HepG2 (cell line): Measurements from ENCODE around the gene STARD10. TPM values are rescaled to one million over a fixed set of nuclear protein-coding genes. Genes with fewer than 3 reads are reported as not detected.

Experiments used
- ARNT ChIP-seq: fragments of 450-650 bp; IDR thresholded peaks from 2 replicates; pipeline ENCODE4 v1.6.1; 2017
- EED ChIP-seq: sonication (generic); formaldehyde crosslinking; IDR thresholded peaks from 2 replicates; pipeline ENCODE4 v1.5.0; 2020; ENCODE audit warnings: mild to moderate bottlenecking, missing genetic modification reagents
- GABPB1 ChIP-seq: IDR thresholded peaks from 2 replicates; pipeline ENCODE4 v1.6.1; 2016; ENCODE audit warnings: mild to moderate bottlenecking, missing genetic modification reagents, moderate library complexity, missing compliant biosample characterization
- JUNB ChIP-seq: sonication (generic); formaldehyde crosslinking; IDR thresholded peaks from 2 replicates; pipeline ENCODE4 v1.8.0; 2022; ENCODE audit warnings: missing genetic modification reagents, mild to moderate bottlenecking, borderline replicate concordance
- PCBP1 ChIP-seq: fragments of 200-400 bp; formaldehyde crosslinking; IDR thresholded peaks from 2 replicates; pipeline ENCODE4 v1.6.1; 2017; ENCODE audit warnings: mild to moderate bottlenecking, low read depth, low read length, borderline replicate concordance
- ZFAT ChIP-seq: sonication (generic); formaldehyde crosslinking; conservative IDR thresholded peaks from 2 replicates; pipeline ENCODE4 v1.8.1; 2023; ENCODE audit warnings: missing genetic modification reagents, inconsistent platforms
- ZFP41 ChIP-seq: sonication (generic); formaldehyde crosslinking; IDR thresholded peaks from 2 replicates; pipeline ENCODE4 v1.4.0; 2020; ENCODE audit warnings: mild to moderate bottlenecking, missing genetic modification reagents, borderline replicate concordance
- ZNF10 ChIP-seq: sonication (generic); formaldehyde crosslinking; IDR thresholded peaks from 2 replicates; pipeline ENCODE4 v1.4.0; 2020; ENCODE audit warnings: mild to moderate bottlenecking, low read depth, missing genetic modification reagents, borderline replicate concordance
- ZSCAN29 ChIP-seq: sonication (generic); formaldehyde crosslinking; conservative IDR thresholded peaks from 2 replicates; pipeline ENCODE4 v1.4.0; 2020; ENCODE audit warnings: mild to moderate bottlenecking, missing genetic modification reagents
- ZZZ3 ChIP-seq: sonication (generic); formaldehyde crosslinking; IDR thresholded peaks from 2 replicates; pipeline ENCODE4 v1.4.0; 2020; ENCODE audit warnings: missing genetic modification reagents, mild to moderate bottlenecking, borderline replicate concordance
- polyA plus RNA-seq, 8 experiments: library from polyadenylated mRNA; depleted of rRNA in 3 of 8; stranded (reverse) in 7 of 8; unstranded in 1 of 8; fragments of >200 nt; fragmentation: Illumina TruSeq in 4 of 8; extraction: Trizol in 4 of 8; gene quantifications; 2 replicates each; pipeline versions ENCODE4 v1.2.1 to v1.2.3, GENCODE V29; 2011 to 2016; ENCODE audit warnings: low read depth in 4 of 8, missing spikeins in 1 of 8, mixed read lengths in 1 of 8; ENCODE audit not compliant: insufficient read depth in 1 of 8
- total RNA-seq, 5 experiments: library from RNA; depleted of rRNA; stranded (reverse); fragments of >200 nt; fragmentation: Illumina TruSeq; extraction: Trizol; gene quantifications; 2 replicates each; pipeline ENCODE4 v1.2.3, GENCODE V29; 2016; ENCODE audit warnings: low read depth in 1 of 5
- TF ChIP-seq, protein P1 (sequence below): sonication (generic); formaldehyde crosslinking; IDR thresholded peaks from 2 replicates; pipeline ENCODE4 v1.5.0; 2020; ENCODE audit warnings: mild to moderate bottlenecking, missing genetic modification reagents, borderline replicate concordance
- TF ChIP-seq, protein P2 (sequence below): sonication (generic); formaldehyde crosslinking; IDR thresholded peaks from 2 replicates; pipeline ENCODE4 v1.4.0; 2020; ENCODE audit warnings: mild to moderate bottlenecking, missing genetic modification reagents
- TF ChIP-seq, protein P3 (sequence below): sonication (generic); formaldehyde crosslinking; IDR thresholded peaks from 2 replicates; pipeline ENCODE4 v1.5.0; 2020; ENCODE audit warnings: missing genetic modification reagents
- TF ChIP-seq, protein P4 (sequence below): sonication (generic); formaldehyde crosslinking; IDR thresholded peaks from 2 replicates; pipeline ENCODE4 v1.4.0; 2020; ENCODE audit warnings: mild to moderate bottlenecking, missing genetic modification reagents
- TF ChIP-seq, protein P5 (sequence below): sonication (generic); formaldehyde crosslinking; IDR thresholded peaks from 2 replicates; pipeline ENCODE4 v1.4.0; 2020; ENCODE audit warnings: mild to moderate bottlenecking, missing genetic modification reagents, borderline replicate concordance

Gene STARD10
- total and polyA plus RNA-seq, 2 of the 13 experiments (the other 11 are each of a cell fraction or from before 2014, with no cell fraction given): 260 to 341 TPM

DNA sequence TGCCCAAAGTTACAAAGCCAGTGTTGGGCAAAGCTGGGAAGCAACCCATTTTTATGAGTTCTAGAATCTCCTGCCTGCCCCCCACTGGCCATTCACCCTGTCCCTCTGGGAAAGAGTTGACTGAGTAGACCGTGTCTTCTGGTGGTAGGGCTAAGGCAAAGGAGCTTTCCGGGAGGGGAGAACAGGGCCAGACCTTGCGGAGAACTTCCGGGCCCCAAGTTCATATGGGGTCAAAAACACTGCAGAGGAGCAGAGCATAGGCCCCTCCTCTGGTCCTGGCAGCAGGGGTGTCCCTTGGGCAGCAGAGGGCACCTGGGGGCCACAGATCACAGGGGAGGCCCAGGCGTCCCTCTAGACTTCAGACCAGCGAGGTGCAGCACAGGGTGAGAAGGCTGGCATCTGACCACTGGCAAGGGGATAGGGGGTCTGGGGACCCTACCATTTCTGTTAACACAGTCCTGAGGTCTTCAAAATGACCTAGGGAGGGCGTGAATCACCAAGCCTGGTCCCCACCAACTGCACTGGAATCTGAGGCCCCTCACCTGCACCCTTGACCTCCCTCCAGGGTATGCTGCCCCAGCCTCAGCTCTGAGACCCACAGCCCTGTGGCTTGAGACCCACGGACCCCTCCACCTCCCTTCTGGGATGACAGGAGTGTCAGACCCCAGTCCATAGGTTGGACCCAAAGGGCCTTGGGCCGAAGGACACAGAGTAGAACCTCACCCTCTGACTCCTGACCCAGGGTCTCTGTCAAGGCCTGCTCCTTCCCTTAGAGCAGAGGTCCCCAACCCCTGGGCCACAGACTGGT lies 40.3 kb downstream of the STARD10 start (continued):
- TF ChIP-seq, protein P1, sequence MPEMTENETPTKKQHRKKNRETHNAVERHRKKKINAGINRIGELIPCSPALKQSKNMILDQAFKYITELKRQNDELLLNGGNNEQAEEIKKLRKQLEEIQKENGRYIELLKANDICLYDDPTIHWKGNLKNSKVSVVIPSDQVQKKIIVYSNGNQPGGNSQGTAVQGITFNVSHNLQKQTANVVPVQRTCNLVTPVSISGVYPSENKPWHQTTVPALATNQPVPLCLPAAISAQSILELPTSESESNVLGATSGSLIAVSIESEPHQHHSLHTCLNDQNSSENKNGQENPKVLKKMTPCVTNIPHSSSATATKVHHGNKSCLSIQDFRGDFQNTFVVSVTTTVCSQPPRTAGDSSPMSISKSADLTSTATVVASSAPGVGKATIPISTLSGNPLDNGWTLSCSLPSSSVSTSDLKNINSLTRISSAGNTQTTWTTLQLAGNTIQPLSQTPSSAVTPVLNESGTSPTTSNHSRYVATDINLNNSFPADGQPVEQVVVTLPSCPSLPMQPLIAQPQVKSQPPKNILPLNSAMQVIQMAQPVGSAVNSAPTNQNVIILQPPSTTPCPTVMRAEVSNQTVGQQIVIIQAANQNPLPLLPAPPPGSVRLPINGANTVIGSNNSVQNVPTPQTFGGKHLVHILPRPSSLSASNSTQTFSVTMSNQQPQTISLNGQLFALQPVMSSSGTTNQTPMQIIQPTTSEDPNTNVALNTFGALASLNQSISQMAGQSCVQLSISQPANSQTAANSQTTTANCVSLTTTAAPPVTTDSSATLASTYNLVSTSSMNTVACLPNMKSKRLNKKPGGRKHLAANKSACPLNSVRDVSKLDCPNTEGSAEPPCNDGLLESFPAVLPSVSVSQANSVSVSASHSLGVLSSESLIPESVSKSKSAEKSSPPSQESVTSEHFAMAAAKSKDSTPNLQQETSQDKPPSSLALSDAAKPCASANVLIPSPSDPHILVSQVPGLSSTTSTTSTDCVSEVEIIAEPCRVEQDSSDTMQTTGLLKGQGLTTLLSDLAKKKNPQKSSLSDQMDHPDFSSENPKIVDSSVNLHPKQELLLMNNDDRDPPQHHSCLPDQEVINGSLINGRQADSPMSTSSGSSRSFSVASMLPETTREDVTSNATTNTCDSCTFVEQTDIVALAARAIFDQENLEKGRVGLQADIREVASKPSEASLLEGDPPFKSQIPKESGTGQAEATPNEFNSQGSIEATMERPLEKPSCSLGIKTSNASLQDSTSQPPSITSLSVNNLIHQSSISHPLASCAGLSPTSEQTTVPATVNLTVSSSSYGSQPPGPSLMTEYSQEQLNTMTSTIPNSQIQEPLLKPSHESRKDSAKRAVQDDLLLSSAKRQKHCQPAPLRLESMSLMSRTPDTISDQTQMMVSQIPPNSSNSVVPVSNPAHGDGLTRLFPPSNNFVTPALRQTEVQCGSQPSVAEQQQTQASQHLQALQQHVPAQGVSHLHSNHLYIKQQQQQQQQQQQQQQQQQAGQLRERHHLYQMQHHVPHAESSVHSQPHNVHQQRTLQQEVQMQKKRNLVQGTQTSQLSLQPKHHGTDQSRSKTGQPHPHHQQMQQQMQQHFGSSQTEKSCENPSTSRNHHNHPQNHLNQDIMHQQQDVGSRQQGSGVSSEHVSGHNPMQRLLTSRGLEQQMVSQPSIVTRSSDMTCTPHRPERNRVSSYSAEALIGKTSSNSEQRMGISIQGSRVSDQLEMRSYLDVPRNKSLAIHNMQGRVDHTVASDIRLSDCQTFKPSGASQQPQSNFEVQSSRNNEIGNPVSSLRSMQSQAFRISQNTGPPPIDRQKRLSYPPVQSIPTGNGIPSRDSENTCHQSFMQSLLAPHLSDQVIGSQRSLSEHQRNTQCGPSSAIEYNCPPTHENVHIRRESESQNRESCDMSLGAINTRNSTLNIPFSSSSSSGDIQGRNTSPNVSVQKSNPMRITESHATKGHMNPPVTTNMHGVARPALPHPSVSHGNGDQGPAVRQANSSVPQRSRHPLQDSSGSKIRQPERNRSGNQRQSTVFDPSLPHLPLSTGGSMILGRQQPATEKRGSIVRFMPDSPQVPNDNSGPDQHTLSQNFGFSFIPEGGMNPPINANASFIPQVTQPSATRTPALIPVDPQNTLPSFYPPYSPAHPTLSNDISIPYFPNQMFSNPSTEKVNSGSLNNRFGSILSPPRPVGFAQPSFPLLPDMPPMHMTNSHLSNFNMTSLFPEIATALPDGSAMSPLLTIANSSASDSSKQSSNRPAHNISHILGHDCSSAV: no peak
- TF ChIP-seq EED (CRISPR knock-in tag): 0 out of 2 replicates have a peak, but pooled peaks have one; percentile 36
- peak; percentile 13; the same call in 1 of the 2 replicates for TF ChIP-seq GABPB1
- no peak for TF ChIP-seq PCBP1
- TF ChIP-seq, protein P2, sequence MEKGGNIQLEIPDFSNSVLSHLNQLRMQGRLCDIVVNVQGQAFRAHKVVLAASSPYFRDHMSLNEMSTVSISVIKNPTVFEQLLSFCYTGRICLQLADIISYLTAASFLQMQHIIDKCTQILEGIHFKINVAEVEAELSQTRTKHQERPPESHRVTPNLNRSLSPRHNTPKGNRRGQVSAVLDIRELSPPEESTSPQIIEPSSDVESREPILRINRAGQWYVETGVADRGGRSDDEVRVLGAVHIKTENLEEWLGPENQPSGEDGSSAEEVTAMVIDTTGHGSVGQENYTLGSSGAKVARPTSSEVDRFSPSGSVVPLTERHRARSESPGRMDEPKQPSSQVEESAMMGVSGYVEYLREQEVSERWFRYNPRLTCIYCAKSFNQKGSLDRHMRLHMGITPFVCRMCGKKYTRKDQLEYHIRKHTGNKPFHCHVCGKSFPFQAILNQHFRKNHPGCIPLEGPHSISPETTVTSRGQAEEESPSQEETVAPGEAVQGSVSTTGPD (CRISPR knock-in tag): no peak
- no peak for TF ChIP-seq JUNB (CRISPR knock-in tag)
- TF ChIP-seq, protein P3, sequence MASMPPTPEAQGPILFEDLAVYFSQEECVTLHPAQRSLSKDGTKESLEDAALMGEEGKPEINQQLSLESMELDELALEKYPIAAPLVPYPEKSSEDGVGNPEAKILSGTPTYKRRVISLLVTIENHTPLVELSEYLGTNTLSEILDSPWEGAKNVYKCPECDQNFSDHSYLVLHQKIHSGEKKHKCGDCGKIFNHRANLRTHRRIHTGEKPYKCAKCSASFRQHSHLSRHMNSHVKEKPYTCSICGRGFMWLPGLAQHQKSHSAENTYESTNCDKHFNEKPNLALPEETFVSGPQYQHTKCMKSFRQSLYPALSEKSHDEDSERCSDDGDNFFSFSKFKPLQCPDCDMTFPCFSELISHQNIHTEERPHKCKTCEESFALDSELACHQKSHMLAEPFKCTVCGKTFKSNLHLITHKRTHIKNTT (CRISPR knock-in tag): no peak
- TF ChIP-seq, protein P4, sequence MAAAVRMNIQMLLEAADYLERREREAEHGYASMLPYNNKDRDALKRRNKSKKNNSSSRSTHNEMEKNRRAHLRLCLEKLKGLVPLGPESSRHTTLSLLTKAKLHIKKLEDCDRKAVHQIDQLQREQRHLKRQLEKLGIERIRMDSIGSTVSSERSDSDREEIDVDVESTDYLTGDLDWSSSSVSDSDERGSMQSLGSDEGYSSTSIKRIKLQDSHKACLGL (CRISPR knock-in tag): no peak
- TF ChIP-seq ARNT: no peak
- no peak for TF ChIP-seq ZZZ3 (CRISPR knock-in tag)
- TF ChIP-seq, protein P5, sequence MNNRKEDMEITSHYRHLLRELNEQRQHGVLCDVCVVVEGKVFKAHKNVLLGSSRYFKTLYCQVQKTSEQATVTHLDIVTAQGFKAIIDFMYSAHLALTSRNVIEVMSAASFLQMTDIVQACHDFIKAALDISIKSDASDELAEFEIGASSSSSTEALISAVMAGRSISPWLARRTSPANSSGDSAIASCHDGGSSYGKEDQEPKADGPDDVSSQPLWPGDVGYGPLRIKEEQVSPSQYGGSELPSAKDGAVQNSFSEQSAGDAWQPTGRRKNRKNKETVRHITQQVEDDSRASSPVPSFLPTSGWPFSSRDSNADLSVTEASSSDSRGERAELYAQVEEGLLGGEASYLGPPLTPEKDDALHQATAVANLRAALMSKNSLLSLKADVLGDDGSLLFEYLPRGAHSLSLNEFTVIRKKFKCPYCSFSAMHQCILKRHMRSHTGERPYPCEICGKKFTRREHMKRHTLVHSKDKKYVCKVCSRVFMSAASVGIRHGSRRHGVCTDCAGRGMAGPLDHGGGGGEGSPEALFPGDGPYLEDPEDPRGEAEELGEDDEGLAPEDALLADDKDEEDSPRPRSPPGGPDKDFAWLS (CRISPR knock-in tag): no peak
- no peak for TF ChIP-seq ZFP41 (CRISPR knock-in tag)
- no peak for TF ChIP-seq ZFAT (CRISPR knock-in tag)
- TF ChIP-seq ZNF10: no peak
- no peak for TF ChIP-seq ZSCAN29
